NCI-H1417 (cell line): ENCODE data around the gene ESM1.
"Not testable (repeated sequence)": the region's sequence is repeated elsewhere in the genome, so short reads cannot be mapped to it uniquely, and the experiment has no call there.

Source experiments
- DNase-seq, 3 experiments: peaks; one replicate each; lab custom pipeline; 2025; lab: John Stamatoyannopoulos, UW

Gene ESM1

GRCh38 chr5:54985301-54986268 is at the start of gene ESM1:
Gene ESM1 (minus strand): TSS chr5:54985593. CDS start chr5:54985517, 76 bp downstream.
- DNase-seq: peak; percentile 46 to 67 (median 48)

- DNase-seq: no peak
Measured at GRCh38 chr5:55033568-55033967, 48.2 kb upstream of the ESM1 start.

GRCh38 chr5:55031492-55031891 is 46.1 kb upstream of the ESM1 start:
- no peak for DNase-seq

GRCh38 chr5:55030676-55031369 is 45.4 kb upstream of the ESM1 start:
- no peak for DNase-seq

GRCh38 chr5:55030220-55030619 is 44.8 kb upstream of the ESM1 start:
- DNase-seq: peak in 2 of 3 experiments; percentile 0 to 23

GRCh38 chr5:55027595-55027994 is 42.2 kb upstream of the ESM1 start:
- DNase-seq: no peak

GRCh38 chr5:55022450-55022849 is 37.1 kb upstream of the ESM1 start:
- no peak for DNase-seq

- peak in 1 of 3 experiments; percentile 75 for DNase-seq
Measured at GRCh38 chr5:55021821-55022220, 36.4 kb upstream of the ESM1 start.

- DNase-seq: peak in 1 of 3 experiments; percentile 71
Measured at GRCh38 chr5:55021410-55021809, 36.0 kb upstream of the ESM1 start.

- not testable (repeated sequence) for DNase-seq
Measured at GRCh38 chr5:55010149-55010548, 24.8 kb upstream of the ESM1 start.

GRCh38 chr5:55004729-55005128 is 19.3 kb upstream of the ESM1 start:
- no peak for DNase-seq

GRCh38 chr5:55003432-55004065 is 18.2 kb upstream of the ESM1 start:
- no peak for DNase-seq

- not testable (repeated sequence) for DNase-seq
Measured at GRCh38 chr5:55002166-55002565, 16.8 kb upstream of the ESM1 start.

GRCh38 chr5:54997081-54997480 is 11.7 kb upstream of the ESM1 start:
- no peak for DNase-seq

GRCh38 chr5:54996466-54996865 is 11.1 kb upstream of the ESM1 start:
- no peak for DNase-seq

GRCh38 chr5:54995168-54995567 is 9.8 kb upstream of the ESM1 start:
- DNase-seq: no peak

GRCh38 chr5:54994628-54995027 is 9.2 kb upstream of the ESM1 start:
- DNase-seq: no peak

- DNase-seq: peak in 1 of 3 experiments; percentile 2
Measured at GRCh38 chr5:54993318-54993717, 7.9 kb upstream of the ESM1 start.

GRCh38 chr5:54991416-54991815 is 6.0 kb upstream of the ESM1 start:
- DNase-seq: no peak

GRCh38 chr5:54990841-54991258 is 5.5 kb upstream of the ESM1 start:
- DNase-seq: no peak

GRCh38 chr5:54988817-54989216 is 3.4 kb upstream of the ESM1 start:
- DNase-seq: no peak

GRCh38 chr5:54988218-54988617 is 2.8 kb upstream of the ESM1 start:
- no peak for DNase-seq
